A673 (cell line): Measurements from ENCODE around the gene COL9A3. TPM values are rescaled to one million over a fixed set of nuclear protein-coding genes. Genes with fewer than 3 reads are reported as not detected.
"Not testable (repeated sequence)": the region's sequence is repeated elsewhere in the genome, so short reads cannot be mapped to it uniquely, and the experiment has no call there.

ENCODE experiments used
- BruUV-seq: library from RNA; stranded (reverse); fragments of 400-500 nt; replicated peaks from 2 replicates; lab custom pipeline; 2021; lab: Mats Ljungman, UMichigan
- CTCF ChIA-PET: fragments of 300-600 bp; sonication (Branson Sonifier 250); formaldehyde crosslinking; loops from one replicate; lab custom pipeline; 2022; ENCODE audit warnings: antibody characterized with exemption; lab: Charles Lee
- POLR2A ChIA-PET: fragments of 300-600 bp; sonication (Branson Sonifier 250); formaldehyde crosslinking; loops from one replicate; lab custom pipeline; 2022; ENCODE audit warnings: antibody characterized with exemption; ENCODE audit not compliant: low non-redundant PET; lab: Charles Lee
- DNase-seq: peaks from one replicate; pipeline ENCODE4 v3.0.0-alpha.2; 2015; ENCODE audit warnings: low spot score
- H3K27ac ChIP-seq: fragments of 200-600 bp; sonication (generic); 2 replicates; pipeline ENCODE4 v1.5.1; 2016; ENCODE audit warnings: mixed run types, low read depth, mild to moderate bottlenecking, mixed read lengths, antibody characterized with exemption, low read length; ENCODE audit not compliant: poor library complexity, severe bottlenecking
- H3K27me3 ChIP-seq: fragments of 200-600 bp; sonication (generic); replicated peaks from 2 replicates; pipeline ENCODE4 v1.6.1; 2017; ENCODE audit warnings: mixed run types, low read depth, mild to moderate bottlenecking, mixed read lengths, antibody characterized with exemption, low read length; ENCODE audit not compliant: insufficient read depth, poor library complexity
- H3K36me3 ChIP-seq: fragments of 200-600 bp; sonication (generic); 2 replicates; pipeline ENCODE4 v1.6.1; 2016; ENCODE audit warnings: mixed run types, mild to moderate bottlenecking, mixed read lengths, antibody characterized with exemption, low read length; ENCODE audit not compliant: insufficient read depth, poor library complexity, severe bottlenecking
- H3K4me1 ChIP-seq: fragments of 200-600 bp; sonication (generic); 2 replicates; pipeline ENCODE4 v1.6.1; 2017; ENCODE audit warnings: mixed run types, mild to moderate bottlenecking, mixed read lengths, antibody characterized with exemption, low read length; ENCODE audit not compliant: insufficient read depth, poor library complexity, severe bottlenecking
- H3K4me3 ChIP-seq: fragments of 200-600 bp; sonication (generic); 2 replicates; pipeline ENCODE4 v1.5.1; 2016; ENCODE audit warnings: low read depth, mixed run types, mild to moderate bottlenecking, mixed read lengths, low read length; ENCODE audit not compliant: poor library complexity, severe bottlenecking
- H3K9me3 ChIP-seq: fragments of 200-600 bp; sonication (generic); 2 replicates; pipeline ENCODE4 v1.6.1; 2016; ENCODE audit warnings: mixed run types, low read depth, mild to moderate bottlenecking, mixed read lengths, antibody characterized with exemption, low read length; ENCODE audit not compliant: poor library complexity, severe bottlenecking
- CTCF ChIP-seq: fragments of 300-800, 200-600 bp; sonication (generic); conservative IDR thresholded peaks from 2 replicates; pipeline ENCODE4 v1.5.1; 2017; ENCODE audit warnings: low read depth, mild to moderate bottlenecking, antibody characterized with exemption, low read length, moderate library complexity, mixed read lengths
- EZH2 ChIP-seq: fragments of 200-600 bp; sonication (generic); IDR thresholded peaks from 2 replicates; pipeline ENCODE4 v1.6.1; 2017; ENCODE audit warnings: borderline replicate concordance, low read depth, mild to moderate bottlenecking, mixed read lengths, antibody characterized with exemption, low read length; ENCODE audit not compliant: poor library complexity, severe bottlenecking
- intact Hi-C: fragments of 100-400 bp; cut with micrococcal nuclease; formaldehyde crosslinking; loops from one replicate; pipeline ENCODE4 v1.10.0; 2022; ENCODE audit not compliant: unreplicated experiment
- total RNA-seq: library from RNA; stranded (reverse); gene quantifications from 2 replicates; pipeline ENCODE4 v1.2.3, GENCODE V29; 2021

The COL9A3 gene
- total RNA-seq, 1 experiment from 2014 or later: 8.4 TPM

- H3K4me3 ChIP-seq: no peak overlapping the region
- intact Hi-C loops: no loop called here
- TF ChIP-seq EZH2 (no peak), CTCF (no peak)
- no peak overlapping the region for H3K27ac ChIP-seq
- peaks cover 58% of the 10 kb centered on the region for H3K36me3 ChIP-seq
- no peak for DNase-seq
- CTCF ChIA-PET: no interaction called here
- no peaks in the 10 kb centered on the region for H3K4me1 ChIP-seq
- no TSS peak for BruUV-seq
- H3K27me3 ChIP-seq: no peaks in the 10 kb centered on the region
- H3K9me3 ChIP-seq: no peaks in the 10 kb centered on the region
- POLR2A ChIA-PET: no interaction called here
Observed at GRCh38 chr20:62852841-62853240, 36.0 kb downstream of the COL9A3 start.

GRCh38 chr20:62853304-62853703 lies 36.5 kb downstream of the COL9A3 start:
- H3K27me3 ChIP-seq, H3K9me3 ChIP-seq, POLR2A ChIA-PET, H3K27ac ChIP-seq, DNase-seq, H3K4me3 ChIP-seq, intact Hi-C loops, H3K4me1 ChIP-seq, BruUV-seq, CTCF ChIA-PET: not testable (repeated sequence)
- H3K36me3 ChIP-seq: peaks cover 58% of the 10 kb centered on the region

GRCh38 chr20:62854121-62854520 lies 37.3 kb downstream of the COL9A3 start:
- BruUV-seq: no TSS peak
- Histone ChIP-seq H3K4me3 (no peak overlapping the region), H3K4me1 (no peaks in the 10 kb centered on the region), H3K36me3 (peaks cover 58% of the 10 kb centered on the region), H3K27ac (no peak overlapping the region), H3K27me3 (no peaks in the 10 kb centered on the region), H3K9me3 (no peaks in the 10 kb centered on the region)
- CTCF ChIA-PET: no interaction called here
- POLR2A ChIA-PET: no interaction called here
- no peak for DNase-seq
- no peak for TF ChIP-seq EZH2
- TF ChIP-seq CTCF: no peak
- intact Hi-C loops: no loop called here

- H3K27ac ChIP-seq: no peak overlapping the region
- no peak for DNase-seq
- no peak overlapping the region for H3K4me3 ChIP-seq
- peaks cover 5% of the 10 kb centered on the region for H3K4me1 ChIP-seq
- no peaks in the 10 kb centered on the region for H3K9me3 ChIP-seq
- no peaks in the 10 kb centered on the region for H3K27me3 ChIP-seq
- TF ChIP-seq EZH2: no peak
- no peak for TF ChIP-seq CTCF
- intact Hi-C loops: no loop called here
- CTCF ChIA-PET: no interaction called here
- no TSS peak for BruUV-seq
- peaks cover 58% of the 10 kb centered on the region for H3K36me3 ChIP-seq
- POLR2A ChIA-PET: no interaction called here
Observed at GRCh38 chr20:62855120-62855519, 38.3 kb downstream of the COL9A3 start.
